Lower leg skin (tissue), 3 donors: ENCODE results near the gene ST8SIA6.

Experiments used
- POLR2A ChIP-seq, 2 donors: fragments of 450-650 bp; IDR thresholded peaks; one replicate each; pipeline ENCODE4 v1.6.1; 2016 to 2017; ENCODE audit warnings: antibody characterized with exemption in 2 of 2, mild to moderate bottlenecking in 1 of 2, moderate library complexity in 1 of 2
- TF ChIP-seq, protein P1 (sequence below), 3 donors: fragments of 450-650 bp; IDR thresholded peaks; one replicate each; pipeline ENCODE4 v1.5.1; 2016; ENCODE audit warnings: antibody characterized with exemption in 3 of 3, mild to moderate bottlenecking in 3 of 3, moderate library complexity in 2 of 3

DNA sequence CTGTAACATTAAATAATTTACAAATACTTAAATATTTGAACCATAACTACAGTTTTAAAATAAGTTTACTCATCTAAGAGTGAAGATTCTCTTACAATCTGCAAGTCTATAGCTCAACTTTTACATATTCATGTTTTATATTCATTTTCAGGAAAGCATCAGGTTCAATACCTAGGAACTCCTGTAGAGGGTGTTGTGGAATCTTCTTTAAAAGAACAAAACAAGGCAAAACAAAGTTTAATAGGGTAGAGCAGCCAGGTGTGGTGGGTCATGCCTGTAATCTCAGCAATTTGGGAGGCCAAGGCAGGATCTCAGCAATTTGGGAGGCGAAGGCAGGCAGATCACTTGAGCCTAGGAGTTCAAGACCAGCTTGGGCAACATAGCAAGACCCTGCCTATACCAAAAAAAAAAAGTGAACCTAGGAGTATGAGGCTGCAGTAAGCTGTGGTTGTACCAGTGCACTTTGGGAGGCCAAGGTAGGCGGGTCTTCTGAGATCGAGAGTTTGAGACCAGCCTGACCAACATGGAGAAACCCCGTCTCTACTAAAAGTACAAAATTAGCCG lies 45.1 kb downstream of the ST8SIA6 start:
- no peak for TF ChIP-seq POLR2A (IDR thresholded peaks at IDR 0.05)
- TF ChIP-seq, protein P1, sequence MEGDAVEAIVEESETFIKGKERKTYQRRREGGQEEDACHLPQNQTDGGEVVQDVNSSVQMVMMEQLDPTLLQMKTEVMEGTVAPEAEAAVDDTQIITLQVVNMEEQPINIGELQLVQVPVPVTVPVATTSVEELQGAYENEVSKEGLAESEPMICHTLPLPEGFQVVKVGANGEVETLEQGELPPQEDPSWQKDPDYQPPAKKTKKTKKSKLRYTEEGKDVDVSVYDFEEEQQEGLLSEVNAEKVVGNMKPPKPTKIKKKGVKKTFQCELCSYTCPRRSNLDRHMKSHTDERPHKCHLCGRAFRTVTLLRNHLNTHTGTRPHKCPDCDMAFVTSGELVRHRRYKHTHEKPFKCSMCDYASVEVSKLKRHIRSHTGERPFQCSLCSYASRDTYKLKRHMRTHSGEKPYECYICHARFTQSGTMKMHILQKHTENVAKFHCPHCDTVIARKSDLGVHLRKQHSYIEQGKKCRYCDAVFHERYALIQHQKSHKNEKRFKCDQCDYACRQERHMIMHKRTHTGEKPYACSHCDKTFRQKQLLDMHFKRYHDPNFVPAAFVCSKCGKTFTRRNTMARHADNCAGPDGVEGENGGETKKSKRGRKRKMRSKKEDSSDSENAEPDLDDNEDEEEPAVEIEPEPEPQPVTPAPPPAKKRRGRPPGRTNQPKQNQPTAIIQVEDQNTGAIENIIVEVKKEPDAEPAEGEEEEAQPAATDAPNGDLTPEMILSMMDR (IDR thresholded peaks at IDR 0.05): no peak
